Adrenal gland (tissue), 12 donors: ENCODE data around the gene HYI. TPM values are rescaled to one million over a fixed set of nuclear protein-coding genes. Genes with fewer than 3 reads are reported as not detected.

Experiments
- DNase-seq, 7 donors: peaks; one replicate each; pipeline ENCODE4 v3.0.0-alpha.2; 2019 to 2020
- H3K27ac ChIP-seq, 5 donors: fragments of 200-600 bp; sonication (generic) in 4 of 5; 1 replicate in 3 of 5; 2 replicates in 2 of 5; pipeline versions ENCODE4 v1.5.1 to v1.8.0; 2016 to 2020; ENCODE audit warnings: mild to moderate bottlenecking in 1 of 5
- H3K27me3 ChIP-seq: fragments of 200-600 bp; 2 replicates; pipeline ENCODE4 v1.8.0; 2021
- H3K36me3 ChIP-seq, 2 donors: fragments of 200-600 bp; replicated peaks in 1 of 2; 1 replicate in 1 of 2; 2 replicates in 1 of 2; pipeline versions ENCODE4 v1.5.1 to v1.8.0; 2018 to 2022
- H3K4me1 ChIP-seq, 2 donors: fragments of 200-600 bp; replicated peaks in 1 of 2; 1 replicate in 1 of 2; 2 replicates in 1 of 2; pipeline versions ENCODE4 v1.5.1 to v1.8.0; 2018 to 2021
- H3K4me3 ChIP-seq, 4 donors: fragments of 200-600 bp; sonication (generic) in 3 of 4; one replicate each; pipeline ENCODE4 v1.5.1; 2016 to 2018
- H3K9me3 ChIP-seq, 3 donors: fragments of 200-600 bp; sonication (generic) in 1 of 3; replicated peaks in 1 of 3; 1 replicate in 2 of 3; 2 replicates in 1 of 3; pipeline versions ENCODE4 v1.5.1 to v1.8.0; 2016 to 2021
- CTCF ChIP-seq, 6 experiments: fragments of 450-650 bp in 4 of 6; fragments of 200-600 bp in 2 of 6; sonication (generic) in 1 of 6; IDR thresholded peaks; 1 replicate in 5 of 6; 2 replicates in 1 of 6; pipeline versions ENCODE4 v1.5.1 to v1.8.0; 2016 to 2021; ENCODE audit warnings: antibody characterized with exemption in 6 of 6, mild to moderate bottlenecking in 2 of 6, moderate library complexity in 1 of 6
- POLR2A ChIP-seq, 2 donors: fragments of 450-650 bp; IDR thresholded peaks; one replicate each; pipeline ENCODE4 v1.6.1; 2017; ENCODE audit warnings: antibody characterized with exemption in 2 of 2, mild to moderate bottlenecking in 2 of 2, moderate library complexity in 1 of 2
- WGBS, 4 donors: extraction: QIAGEN DNeasy Blood & Tissue Kit in 2 of 4; methylation state at CpG; one replicate each; pipeline versions ENCODE4 v1.1.5 to v1.1.7; 2013 to 2017; 5-methylcytosine and 5-hydroxymethylcytosine counted together
- intact Hi-C, 2 donors: fragments of 100-400 bp; cut with DNase I; formaldehyde crosslinking; loops; one replicate each; pipeline versions ENCODE4 v1.14.1 to v1.15.0; 2022 to 2023
- polyA plus RNA-seq, 3 donors: library from polyadenylated mRNA; stranded (reverse); fragments of 200-250 nt in 2 of 3; fragments of 350-450 nt in 1 of 3; fragmentation: Illumina TruSeq in 1 of 3; extraction: RNeasy Lipid Tissue Mini Kit (QIAGEN cat#74804) in 1 of 3; gene quantifications; one replicate each; pipeline ENCODE4 v1.2.3, GENCODE V29; 2013 to 2014
- total RNA-seq, 9 donors: library from RNA; depleted of rRNA in 4 of 9; stranded (reverse); fragments of >200 nt in 4 of 9; fragments of 120-200 nt in 1 of 9; fragmentation: NEBNext Ultra II Directional in 1 of 9; extraction: Animal tissue kit (Norgen Biotek cat#: 25700) in 1 of 9; gene quantifications; one replicate each; pipeline versions ENCODE4 v1.1.0 to v1.2.4, GENCODE V29; 2013 to 2023
- donor health status: healthy with polysubstance abuse.
- donor health status: Bipolar disorder and iron deficiency.
- donor health status: DM: yes; HTN: yes; CAD: no.
- donor health status: DM: no; HTN: no; CAD: no.
- donor health status: DM: no; HTN: no; CAD: no.
- donor health status: DM: yes; HTN: yes; CAD: no.

The HYI gene
- total and polyA plus RNA-seq, 12 donors = 24.7 to 209 (median 51.9) TPM

GRCh38 chr1:43430831-43431230, 22.9 kb downstream of the HYI start:
- Histone ChIP-seq H3K27me3 (no peaks in the 10 kb centered on the region), H3K36me3 (peaks cover 0 to 90% of the 10 kb centered on the region in 2 donors)

GRCh38 chr1:43427941-43428340, 25.8 kb downstream of the HYI start:
- intact Hi-C loops = no loop called here
- H3K4me1 ChIP-seq = no peaks in the 10 kb centered on the region

More at GRCh38 chr1:43430831-43431230, 22.9 kb downstream of the HYI start:
- DNase-seq = peak in 1 of 7 donors; percentile 9
- intact Hi-C loops = no loop called here
- H3K27ac ChIP-seq = no peak overlapping the region
- TF ChIP-seq POLR2A (IDR thresholded peaks at IDR 0.05) = no peak
- TF ChIP-seq CTCF (IDR thresholded peaks at IDR 0.05) = no peak
- H3K4me3 ChIP-seq = no peak overlapping the region
- H3K9me3 ChIP-seq = no peaks in the 10 kb centered on the region
- H3K4me1 ChIP-seq = no peaks in the 10 kb centered on the region
- WGBS, 4 donors = 90 to 98% (median 95%) methylated on average over 2 to 5 of the region's 5 CpGs

GRCh38 chr1:43427524-43427923, 26.2 kb downstream of the HYI start:
- no peak for DNase-seq
- intact Hi-C loops = no loop called here
- TF ChIP-seq CTCF (IDR thresholded peaks at IDR 0.05) = no peak
- Histone ChIP-seq H3K9me3 (no peaks in the 10 kb centered on the region), H3K4me3 (no peak overlapping the region), H3K27ac (no peak overlapping the region), H3K27me3 (no peaks in the 10 kb centered on the region), H3K4me1 (no peaks in the 10 kb centered on the region), H3K36me3 (peaks cover 0 to 93% of the 10 kb centered on the region in 2 donors)
- WGBS, 4 donors = 87 to 93% (median 91%) methylated on average over 11 to 14 of the region's 14 CpGs

More at GRCh38 chr1:43427941-43428340, 25.8 kb downstream of the HYI start:
- DNase-seq = no peak
- H3K4me3 ChIP-seq = no peak overlapping the region
- TF ChIP-seq CTCF (IDR thresholded peaks at IDR 0.05) = no peak
- no peak for TF ChIP-seq POLR2A (IDR thresholded peaks at IDR 0.05)
- H3K27ac ChIP-seq = no peak overlapping the region
- 89 to 95% (median 93%) methylated on average over 8 to 9 of the region's 9 CpGs for WGBS, 4 donors
- no peaks in the 10 kb centered on the region for H3K9me3 ChIP-seq
- H3K36me3 ChIP-seq = peaks cover 0 to 93% of the 10 kb centered on the region in 2 donors
- no peaks in the 10 kb centered on the region for H3K27me3 ChIP-seq

- intact Hi-C loops = no loop called here
- H3K4me1 ChIP-seq = no peaks in the 10 kb centered on the region
- H3K9me3 ChIP-seq = no peaks in the 10 kb centered on the region
- H3K27ac ChIP-seq = no peak overlapping the region
- no peak for DNase-seq
- 88 to 97% (median 93%) methylated on average over 4 to 11 of the region's 11 CpGs for WGBS, 4 donors
- no peaks in the 10 kb centered on the region for H3K27me3 ChIP-seq
- H3K4me3 ChIP-seq = no peak overlapping the region
- peaks cover 0 to 92% of the 10 kb centered on the region in 2 donors for H3K36me3 ChIP-seq
- no peak for TF ChIP-seq POLR2A (IDR thresholded peaks at IDR 0.05)
- no peak for TF ChIP-seq CTCF (IDR thresholded peaks at IDR 0.05)
Measured at GRCh38 chr1:43426221-43426620, 27.5 kb downstream of the HYI start.
